Upper lobe of right lung (tissue), 1 donor: Measurements from ENCODE around the gene CIZ1. TPM values are rescaled to one million over a fixed set of nuclear protein-coding genes. Genes with fewer than 3 reads are reported as not detected.

ENCODE experiments used
- ATAC-seq: fragments of 200-7000 bp; cut with Tn5 transposase; one replicate; pipeline ENCODE4 v1.9.1; 2020; ENCODE audit warnings: mild to moderate bottlenecking, moderate library complexity
- DNase-seq: peaks from one replicate; pipeline ENCODE4 v3.0.0-alpha.2; 2020
- H3K27ac ChIP-seq: fragments of 200-600 bp; one replicate; pipeline ENCODE4 v1.8.0; 2022
- H3K27me3 ChIP-seq: fragments of 200-600 bp; one replicate; pipeline ENCODE4 v1.8.0; 2022; ENCODE audit warnings: mild to moderate bottlenecking
- H3K36me3 ChIP-seq: fragments of 200-600 bp; one replicate; pipeline ENCODE4 v1.8.0; 2022
- H3K4me1 ChIP-seq: fragments of 200-600 bp; one replicate; pipeline ENCODE4 v1.8.0; 2022
- H3K4me3 ChIP-seq: fragments of 200-600 bp; one replicate; pipeline ENCODE4 v1.8.0; 2022; ENCODE audit warnings: mild to moderate bottlenecking
- H3K9me3 ChIP-seq: fragments of 200-600 bp; one replicate; pipeline ENCODE4 v1.8.0; 2022
- CTCF ChIP-seq: fragments of 200-600 bp; IDR thresholded peaks from one replicate; pipeline ENCODE4 v1.8.0; 2022; ENCODE audit warnings: antibody characterized with exemption
- intact Hi-C: fragments of 100-400 bp; cut with DNase I; formaldehyde crosslinking; loops from one replicate; pipeline ENCODE4 v1.11.0; 2022
- total RNA-seq: library from RNA; stranded (reverse); fragmentation: NEBNext Ultra II Directional; extraction: Animal tissue kit (Norgen Biotek cat#: 25700); gene quantifications from one replicate; pipeline ENCODE4 v1.2.1, GENCODE V29; 2021
- donor health status: DM: no; HTN: yes; CAD: no; lungs with severe emphysema.

The CIZ1 gene
- total RNA-seq, 1 donor from 2014 or later: 107 TPM

- H3K27ac ChIP-seq: no peak overlapping the region
- intact Hi-C loops: no loop called here
- H3K36me3 ChIP-seq: no peaks in the 10 kb centered on the region
- peak; percentile 20 for ATAC-seq
- peak overlapping the region; percentile 58 for H3K4me3 ChIP-seq
- peaks cover 25% of the 10 kb centered on the region for H3K27me3 ChIP-seq
- no peaks in the 10 kb centered on the region for H3K9me3 ChIP-seq
- H3K4me1 ChIP-seq: peaks cover 10% of the 10 kb centered on the region
- no peak for TF ChIP-seq CTCF
- DNase-seq: no peak
These were observed 12.6 kb upstream of the CIZ1 start for GRCh38 chr9:128203707-128204551.

GRCh38 chr9:128203024-128203706, 11.8 kb upstream of the CIZ1 start, which contains the start of gene DNM1:
DNM1 (plus strand) TSS chr9:128203379; CDS start chr9:128203471, 92 bp downstream.
- peak; percentile 76 for TF ChIP-seq CTCF
- Histone ChIP-seq H3K27ac (no peak within 1 kb of the TSS), H3K9me3 (no peaks in the 10 kb centered on the region), H3K4me1 (peaks cover 10% of the 10 kb centered on the region), H3K4me3 (peak within 1 kb of the TSS; percentile 58), H3K36me3 (no peaks in the 10 kb centered on the region), H3K27me3 (peaks cover 25% of the 10 kb centered on the region)
- ATAC-seq (peak; percentile 98), DNase-seq (peak; percentile 83)
- intact Hi-C loops: no loop called here

- TF ChIP-seq CTCF: no peak
- ATAC-seq (no peak), DNase-seq (no peak)
- no peaks in the 10 kb centered on the region for H3K36me3 ChIP-seq
- peaks cover 10% of the 10 kb centered on the region for H3K4me1 ChIP-seq
- H3K9me3 ChIP-seq: no peaks in the 10 kb centered on the region
- peak overlapping the region; percentile 58 for H3K4me3 ChIP-seq
- intact Hi-C loops: no loop called here
- no peak overlapping the region for H3K27ac ChIP-seq
- H3K27me3 ChIP-seq: peaks cover 25% of the 10 kb centered on the region
These were observed 11.3 kb upstream of the CIZ1 start for GRCh38 chr9:128202648-128203023.

GRCh38 chr9:128201441-128202369, 10.3 kb upstream of the CIZ1 start:
- Histone ChIP-seq H3K4me3 (no peak overlapping the region), H3K4me1 (peaks cover 10% of the 10 kb centered on the region), H3K9me3 (no peaks in the 10 kb centered on the region), H3K36me3 (no peaks in the 10 kb centered on the region), H3K27me3 (peaks cover 25% of the 10 kb centered on the region), H3K27ac (no peak overlapping the region)
- DNase-seq (no peak), ATAC-seq (no peak)
- intact Hi-C loops: no loop called here
- no peak for TF ChIP-seq CTCF

- Histone ChIP-seq H3K27me3 (no peaks in the 10 kb centered on the region), H3K36me3 (peaks cover 8% of the 10 kb centered on the region), H3K9me3 (no peaks in the 10 kb centered on the region), H3K27ac (no peak overlapping the region), H3K4me1 (peaks cover 18% of the 10 kb centered on the region), H3K4me3 (no peak overlapping the region)
- DNase-seq (no peak), ATAC-seq (no peak)
- TF ChIP-seq CTCF: no peak
- intact Hi-C loops: no loop called here
These were observed 2.2 kb upstream of the CIZ1 start for GRCh38 chr9:128193469-128194096.
